GM19023 (cell line): ENCODE measurements around the gene TMEM38A.
"Not testable (repeated sequence)": the region's sequence is repeated elsewhere in the genome, so short reads cannot be mapped to it uniquely, and the experiment has no call there.

Experiments used
- ATAC-seq: cut with Tn5 transposase; IDR thresholded peaks from one replicate; pipeline ENCODE4 v1.9.1; 2021; ENCODE audit warnings: mild to moderate bottlenecking, moderate library complexity; ENCODE audit not compliant: unreplicated experiment

TMEM38A gene

DNA sequence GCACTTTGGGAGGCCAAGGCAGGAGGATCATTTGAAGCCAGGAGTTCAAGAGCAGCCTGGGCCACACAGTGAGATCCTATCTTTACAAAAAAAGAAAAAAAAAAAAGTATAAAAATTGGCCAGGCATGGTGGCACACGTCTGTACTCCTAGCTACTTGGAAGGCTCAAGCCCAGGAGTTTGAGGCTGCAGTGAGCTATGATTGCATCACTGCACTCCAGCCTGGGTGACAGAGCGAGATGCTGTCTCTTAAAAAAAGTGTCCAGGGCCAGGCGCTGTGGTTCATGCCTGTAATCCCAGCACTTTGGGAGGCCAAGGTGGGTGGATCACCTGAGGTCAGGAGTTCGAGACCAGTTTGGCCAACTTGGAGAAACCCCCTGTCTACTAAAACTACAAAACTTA is 12.9 kb downstream of the TMEM38A start:
- ATAC-seq: not testable (repeated sequence)

DNA sequence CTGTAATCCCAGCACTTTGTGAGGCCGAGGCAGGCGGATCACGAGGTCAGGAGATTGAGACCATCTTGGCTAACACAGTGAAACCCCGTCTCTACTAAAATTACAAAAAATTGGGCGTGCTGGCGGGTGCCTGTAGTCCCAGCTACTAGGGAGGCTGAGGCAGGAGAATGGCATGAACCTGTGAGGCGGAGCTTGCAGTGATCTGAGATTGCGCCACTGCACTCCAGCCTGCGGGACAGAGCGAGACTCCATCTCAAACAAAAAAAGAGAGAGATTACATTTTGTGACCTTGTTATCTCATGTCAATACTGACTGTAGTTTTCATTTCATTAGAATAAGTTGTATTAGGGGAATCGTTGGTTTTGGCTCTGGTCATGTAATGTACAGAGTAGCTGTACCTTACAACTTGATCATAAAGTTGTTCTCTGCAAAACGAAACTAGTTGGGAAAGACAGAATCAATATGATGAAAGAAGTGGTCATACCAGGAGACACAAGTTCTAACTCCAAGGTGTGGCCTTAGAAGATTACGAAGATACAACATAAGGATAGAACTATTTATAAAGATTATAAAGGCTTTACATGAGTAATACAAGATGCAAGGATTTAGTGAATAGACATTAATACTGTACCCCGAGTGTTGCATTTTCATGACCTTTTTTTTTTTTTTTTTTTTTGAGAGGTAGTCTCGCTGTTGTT is 15.3 kb downstream of the TMEM38A start:
- ATAC-seq: no peak

DNA sequence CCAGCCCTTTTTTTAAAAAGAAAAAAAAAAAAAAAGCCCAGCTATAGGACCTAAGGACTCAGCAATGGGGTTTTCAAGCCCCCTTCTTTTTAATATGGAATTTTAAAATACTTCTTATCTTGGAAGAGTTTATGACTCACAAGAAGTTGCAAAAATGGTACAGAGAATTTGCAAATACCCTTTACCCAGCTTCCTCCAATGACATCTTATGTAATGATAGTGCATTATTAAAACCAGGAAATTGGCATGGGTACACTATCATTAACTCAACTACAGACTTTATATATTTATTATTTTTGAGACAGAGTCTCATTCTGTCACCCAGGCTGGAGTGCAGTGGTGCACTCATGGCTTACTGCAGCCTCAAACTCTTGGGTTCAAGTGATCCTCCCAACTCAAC is 16.1 kb downstream of the TMEM38A start:
- no peak for ATAC-seq

DNA sequence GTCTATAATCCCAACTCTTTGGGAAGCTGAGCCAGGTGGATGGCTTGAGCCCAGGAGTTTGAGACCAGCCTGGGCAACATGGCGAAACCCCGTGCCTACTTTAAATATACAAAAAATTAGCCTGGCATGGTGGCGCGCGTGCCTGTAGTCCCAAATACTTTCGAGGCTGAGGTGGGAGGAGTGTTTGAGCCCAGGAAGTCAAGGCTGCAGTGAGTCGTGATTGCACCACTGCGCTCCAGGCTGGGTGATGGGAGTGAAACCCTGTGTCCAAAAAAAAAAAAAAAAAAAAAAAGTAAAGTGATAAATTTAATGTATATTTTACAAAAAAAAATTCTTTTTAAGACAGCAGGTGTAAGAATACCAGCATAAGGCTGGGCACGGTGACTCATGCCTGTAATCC is 17.6 kb downstream of the TMEM38A start:
- ATAC-seq: no peak

DNA sequence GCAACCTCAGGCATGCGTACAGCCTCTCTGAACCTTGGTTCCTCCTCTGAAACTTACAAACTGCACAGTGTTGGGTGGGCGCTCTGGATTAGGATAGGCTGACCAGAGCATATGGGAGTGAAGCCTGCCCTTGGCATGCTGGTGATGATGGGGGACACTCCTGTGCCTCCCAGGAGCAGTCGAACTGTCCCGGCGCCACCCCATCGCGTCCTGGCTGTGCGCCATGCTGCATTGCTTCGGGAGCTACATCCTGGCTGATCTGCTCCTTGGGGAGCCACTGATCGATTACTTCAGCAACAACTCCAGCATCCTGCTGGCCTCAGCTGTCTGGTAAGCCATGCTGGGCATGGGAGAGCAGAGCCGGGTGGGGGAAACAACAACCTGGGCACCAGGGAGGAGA is 18.9 kb downstream of the TMEM38A start:
- no peak for ATAC-seq

DNA sequence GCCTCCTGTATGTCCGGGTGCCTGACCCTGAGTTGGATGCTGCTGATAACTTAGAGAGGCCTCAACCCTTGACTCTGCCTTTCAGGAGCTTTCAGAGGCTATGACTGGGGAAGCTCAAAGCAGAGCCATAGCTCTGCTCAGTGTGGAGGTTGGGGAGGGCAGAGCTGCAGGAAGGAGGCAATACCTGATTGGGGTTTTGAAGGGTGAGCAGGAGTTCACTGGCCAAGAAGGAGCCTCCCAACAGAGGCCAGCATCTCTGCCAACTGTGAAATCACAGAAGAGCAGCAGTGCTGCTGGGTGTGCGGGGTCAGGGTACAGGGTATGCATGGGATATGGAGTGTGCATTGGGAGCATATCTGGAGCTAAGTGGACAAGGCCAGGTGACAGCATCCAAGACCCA is 21.6 kb downstream of the TMEM38A start:
- no peak for ATAC-seq

DNA sequence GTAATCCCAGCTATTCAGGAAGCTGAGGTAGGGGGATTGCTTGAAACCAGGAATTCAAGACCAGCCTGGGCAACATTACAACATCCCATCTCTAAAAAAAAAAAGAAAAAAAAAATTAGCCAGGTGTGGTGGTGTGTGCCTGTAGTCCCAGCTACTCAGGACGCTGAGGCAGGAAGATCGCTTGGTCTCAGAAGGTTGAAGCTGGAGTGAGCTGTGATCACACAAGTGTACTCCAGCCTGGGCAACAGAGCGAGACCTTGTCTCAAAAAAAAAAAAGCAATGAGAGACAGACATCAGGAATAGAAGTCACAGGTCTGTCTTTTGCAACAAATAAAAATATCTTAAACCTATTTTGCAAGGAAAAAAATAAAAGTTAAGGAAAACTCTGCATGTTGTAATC is 23.3 kb downstream of the TMEM38A start:
- no peak for ATAC-seq

DNA sequence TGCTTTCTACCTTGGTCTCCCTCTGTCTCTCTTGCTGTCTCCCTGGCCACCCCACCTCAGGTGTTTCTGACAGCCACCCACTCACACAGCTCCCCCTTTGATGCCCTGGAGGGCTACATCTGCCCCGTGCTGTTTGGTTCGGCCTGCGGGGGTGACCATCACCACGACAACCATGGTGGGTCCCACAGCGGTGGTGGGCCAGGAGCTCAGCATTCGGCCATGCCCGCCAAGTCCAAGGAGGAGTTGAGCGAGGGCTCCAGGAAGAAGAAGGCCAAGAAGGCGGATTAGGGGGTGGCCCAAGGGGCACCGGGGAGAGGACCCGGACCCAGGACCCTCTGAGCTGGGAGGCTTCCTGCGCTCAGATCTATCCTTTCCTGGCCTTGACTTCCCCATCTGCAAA is 27.1 kb downstream of the TMEM38A start:
- ATAC-seq: no peak

DNA sequence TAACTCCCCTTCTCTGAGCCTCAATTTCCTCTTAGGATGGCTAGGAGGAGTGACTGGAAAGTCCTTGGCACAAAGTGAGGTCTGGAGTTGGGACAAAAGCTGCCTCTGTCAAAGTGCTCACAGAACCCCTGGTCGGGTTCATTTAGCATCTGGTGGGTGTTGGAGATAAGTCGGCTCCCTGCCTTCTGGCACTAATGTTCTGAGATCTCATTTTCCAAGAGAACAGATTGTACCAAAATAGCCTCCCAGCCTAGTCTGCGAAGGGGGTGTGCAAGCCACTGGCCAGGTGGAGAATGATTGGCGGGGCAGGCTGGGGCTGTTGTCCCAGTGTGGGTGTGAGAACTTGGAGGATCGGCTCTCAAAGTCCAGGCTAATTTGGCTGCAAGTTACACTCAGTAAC is 38.0 kb downstream of the TMEM38A start:
- no peak for ATAC-seq

DNA sequence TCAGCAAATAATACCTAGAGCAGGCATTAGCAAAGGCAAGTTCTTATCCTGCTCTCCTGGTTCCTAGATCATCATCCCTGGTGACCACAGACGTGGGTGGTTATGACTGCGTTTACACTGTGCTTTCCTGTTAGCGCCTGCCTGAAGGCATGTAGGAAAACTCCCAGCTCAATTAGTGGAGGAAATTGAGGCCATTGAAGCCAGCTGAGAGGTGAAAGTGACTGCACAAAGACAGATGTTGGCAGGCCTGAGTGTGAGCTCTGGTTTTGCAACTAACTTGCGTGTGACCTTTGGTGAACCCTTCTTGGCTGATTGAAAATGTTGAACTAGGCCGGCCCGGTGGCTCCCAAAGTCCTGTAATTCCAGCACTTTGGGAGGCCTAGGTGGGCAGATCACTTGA is 41.2 kb downstream of the TMEM38A start:
- ATAC-seq: no peak

DNA sequence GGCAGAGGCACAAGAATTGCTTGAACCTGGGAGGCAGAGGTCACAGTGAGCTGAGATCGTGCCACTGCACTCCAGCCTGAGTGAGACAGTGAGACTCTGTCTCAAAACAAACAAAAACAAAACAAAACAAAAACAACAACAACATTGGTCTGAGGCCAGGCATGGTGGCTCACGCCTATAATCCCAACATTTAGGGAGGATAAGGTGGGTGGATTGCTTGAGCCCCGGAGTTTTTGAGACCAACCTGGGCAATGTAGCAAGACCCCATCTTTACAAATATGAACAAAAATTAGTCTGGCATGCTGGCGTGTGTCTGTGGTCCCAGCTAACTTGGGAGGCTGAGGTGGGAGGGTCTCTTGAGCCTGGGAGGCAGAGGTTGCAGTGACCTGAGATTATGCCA is 42.7 kb downstream of the TMEM38A start:
- ATAC-seq: no peak

DNA sequence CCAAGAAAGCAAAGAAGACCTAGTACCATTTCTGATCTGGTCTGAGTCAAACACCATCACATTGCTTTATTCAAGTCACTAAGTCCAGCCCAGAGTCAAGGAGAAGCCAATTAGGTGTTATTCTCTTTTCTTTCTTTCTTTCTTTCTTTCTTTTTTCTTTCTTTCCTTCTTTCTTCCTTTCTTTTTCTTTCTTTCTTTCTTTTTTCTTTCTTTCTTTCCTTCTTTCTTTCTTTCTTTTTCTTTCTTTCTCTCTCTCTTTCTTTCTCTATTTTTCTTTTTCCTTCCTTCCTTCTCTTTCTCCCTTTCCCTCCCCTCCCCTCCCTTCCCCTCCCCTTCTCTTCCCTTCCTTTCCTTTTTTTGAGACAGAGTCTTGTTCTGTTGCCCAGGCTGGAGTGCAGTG is 49.9 kb downstream of the TMEM38A start:
- ATAC-seq: not testable (repeated sequence)

DNA sequence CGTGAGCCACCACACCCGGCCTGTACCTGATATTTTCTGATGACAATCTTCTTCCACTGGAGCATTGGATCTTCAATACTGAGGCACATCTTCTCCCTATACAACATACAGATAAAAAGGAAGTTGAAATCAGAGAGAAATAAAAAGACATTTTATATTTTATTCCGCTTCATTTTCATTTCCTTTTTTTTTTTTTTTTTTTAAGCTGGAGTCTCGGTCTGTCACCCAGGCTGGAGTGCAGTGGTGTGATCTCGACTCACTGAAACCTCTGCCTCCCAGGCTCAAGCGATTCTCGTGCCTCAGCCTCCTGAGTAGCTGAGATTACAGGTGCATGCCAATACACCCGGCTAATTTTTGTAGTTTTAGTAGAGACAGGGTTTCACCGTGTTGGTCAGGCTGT is 51.4 kb downstream of the TMEM38A start:
- not testable (repeated sequence) for ATAC-seq

DNA sequence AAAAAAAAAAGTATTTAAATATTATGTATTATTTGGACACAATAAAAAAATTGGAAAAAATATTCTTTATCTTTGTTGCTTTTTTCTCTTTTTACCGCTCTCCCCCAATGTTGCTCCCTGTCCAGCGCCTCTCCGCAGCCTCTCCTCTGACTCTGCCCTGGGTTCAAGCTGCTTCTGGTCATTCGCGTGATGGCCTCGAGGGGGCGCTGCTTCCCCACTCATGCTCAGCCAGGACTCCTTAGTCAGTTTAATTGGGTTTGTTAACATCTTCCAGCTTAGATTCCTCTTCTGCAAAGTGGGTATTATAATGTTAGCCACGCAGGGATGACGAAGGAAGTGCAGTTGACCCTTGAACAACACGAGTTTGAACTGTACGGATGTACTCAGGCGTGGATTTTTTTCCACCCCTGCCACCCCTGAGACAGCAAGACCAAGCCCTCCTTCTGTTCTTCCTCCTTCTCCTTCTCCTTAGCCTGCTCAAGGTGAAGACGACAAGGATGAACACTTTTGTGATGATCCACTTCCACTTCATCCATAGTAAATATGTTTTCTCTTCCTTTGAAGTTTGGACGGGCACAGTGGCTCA is 53.9 kb downstream of the TMEM38A start:
- ATAC-seq: no peak

DNA sequence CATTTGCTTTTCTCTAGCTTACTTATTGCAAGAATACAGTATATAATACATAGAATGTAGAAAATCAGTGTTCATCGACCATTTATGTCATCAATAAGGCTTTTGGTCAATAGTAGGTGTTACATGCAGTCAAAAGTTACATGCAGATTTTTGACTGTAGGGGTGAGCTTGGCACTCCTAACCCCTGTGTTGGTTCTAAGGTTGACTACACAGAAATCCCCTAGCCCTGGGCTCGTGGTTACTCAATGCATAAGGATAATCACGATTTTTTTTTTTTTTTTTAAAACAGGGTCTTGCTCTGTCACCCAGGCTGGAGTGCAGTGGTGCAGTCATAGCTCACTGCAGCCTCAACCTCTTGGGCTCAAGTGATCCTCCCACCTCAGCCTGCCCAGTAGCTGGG is 54.7 kb downstream of the TMEM38A start:
- ATAC-seq: no peak

DNA sequence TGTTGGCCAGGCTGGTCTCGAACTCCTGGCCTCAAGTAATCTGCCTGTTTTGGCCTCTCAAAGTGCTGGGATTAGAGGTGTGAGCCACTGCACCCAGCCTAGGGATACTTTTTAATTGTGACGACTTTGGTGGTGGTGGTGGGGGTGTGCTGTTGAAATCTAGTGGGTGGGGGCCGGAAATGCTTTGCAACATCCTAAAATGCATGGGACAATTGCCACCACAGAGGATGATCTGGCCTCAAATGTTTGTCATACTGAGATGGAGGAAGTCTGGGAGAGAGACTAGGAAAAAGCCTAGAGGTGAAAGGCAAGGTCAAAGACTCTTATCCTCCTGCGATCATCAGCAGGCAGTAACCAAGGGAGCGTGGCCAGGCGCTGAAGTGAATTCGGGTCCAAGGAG is 60.1 kb downstream of the TMEM38A start:
- ATAC-seq: no peak

DNA sequence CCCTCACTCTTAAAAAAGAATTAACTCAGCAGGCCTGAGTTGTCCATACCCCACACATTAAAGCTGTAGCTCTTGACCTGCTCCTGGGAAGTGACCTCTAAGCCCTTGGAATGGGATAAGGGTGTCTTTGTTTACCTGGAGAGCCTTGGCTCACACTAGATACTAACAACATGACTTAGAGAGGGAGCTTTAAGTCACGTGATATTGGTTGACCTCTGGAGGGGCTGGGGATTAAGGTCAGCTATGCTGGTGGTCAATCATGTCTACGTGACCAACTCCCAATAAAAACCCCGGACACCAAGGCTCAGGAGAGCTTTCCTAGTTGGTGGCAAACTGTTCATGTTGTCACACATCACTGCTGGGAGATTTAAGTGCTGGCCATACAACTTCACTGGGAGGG is 61.7 kb downstream of the TMEM38A start:
- no peak for ATAC-seq

DNA sequence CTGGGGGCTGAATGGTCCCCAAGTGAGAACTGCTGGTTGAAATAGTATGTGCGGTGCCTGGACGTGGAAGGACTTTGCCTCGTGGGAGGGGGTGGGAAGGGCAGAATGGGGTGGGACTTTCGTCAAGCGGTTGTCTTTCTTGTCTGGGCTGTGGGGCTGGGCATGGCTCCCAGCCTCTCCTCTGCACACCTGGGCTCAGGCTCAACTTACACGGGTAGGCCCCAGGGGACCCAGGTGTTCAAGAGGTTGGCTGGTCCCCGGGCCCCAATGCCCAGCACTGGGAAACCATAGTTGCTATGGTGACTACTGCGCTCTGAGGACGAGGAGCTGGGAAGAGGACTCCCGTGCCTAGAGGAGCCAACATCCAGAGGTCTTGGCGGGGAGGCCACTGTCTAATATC is 66.0 kb downstream of the TMEM38A start:
- no peak for ATAC-seq

DNA sequence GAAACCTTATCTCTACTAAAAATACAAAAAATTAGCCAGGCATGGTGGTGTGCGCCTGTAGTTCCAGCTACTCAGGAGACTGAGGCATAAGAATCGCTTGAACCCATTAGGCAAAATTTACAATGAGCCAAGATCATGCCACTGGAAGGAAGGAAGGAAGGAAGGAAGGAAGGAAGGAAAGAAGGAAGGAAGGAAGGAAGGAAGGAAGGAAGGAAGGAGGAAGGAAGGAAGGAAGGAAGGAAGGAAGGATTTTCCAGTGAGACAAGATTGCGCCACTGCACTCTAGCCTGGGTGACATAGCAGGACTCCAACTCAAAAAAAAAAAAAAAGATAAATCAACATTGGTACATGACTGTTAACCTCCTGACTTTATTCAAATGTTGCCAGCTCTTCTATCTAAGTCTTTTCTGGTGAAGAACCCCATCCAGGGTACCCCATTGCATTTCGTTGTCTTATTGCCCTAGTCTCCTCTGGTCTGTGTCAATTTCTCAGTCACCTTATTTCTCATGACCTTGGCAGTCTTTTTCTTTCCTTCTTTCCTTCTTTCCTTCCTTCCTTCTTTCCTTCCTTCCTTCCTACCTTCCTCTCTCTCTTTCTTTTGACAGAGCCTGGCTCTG is 74.8 kb downstream of the TMEM38A start:
- ATAC-seq: not testable (repeated sequence)

DNA sequence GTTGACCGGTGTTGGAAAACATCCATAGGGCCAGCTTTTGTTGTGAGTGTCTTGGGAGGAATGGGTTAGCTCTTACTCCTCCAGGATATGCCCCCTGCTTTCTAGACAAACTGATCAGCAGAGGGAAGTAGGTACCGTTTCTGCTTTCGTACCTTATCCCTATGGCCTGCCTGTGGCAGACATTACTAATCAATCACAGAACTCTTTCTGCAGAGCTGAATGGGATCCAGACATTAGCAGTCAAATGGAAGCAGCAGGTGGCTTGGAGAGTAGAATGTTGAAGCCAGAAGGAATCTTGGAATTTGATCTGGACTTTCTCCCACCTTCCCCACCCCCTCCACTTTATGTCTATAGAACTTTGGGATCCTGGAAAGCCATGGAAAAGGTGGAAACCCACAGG is 75.8 kb downstream of the TMEM38A start:
- no peak for ATAC-seq

DNA sequence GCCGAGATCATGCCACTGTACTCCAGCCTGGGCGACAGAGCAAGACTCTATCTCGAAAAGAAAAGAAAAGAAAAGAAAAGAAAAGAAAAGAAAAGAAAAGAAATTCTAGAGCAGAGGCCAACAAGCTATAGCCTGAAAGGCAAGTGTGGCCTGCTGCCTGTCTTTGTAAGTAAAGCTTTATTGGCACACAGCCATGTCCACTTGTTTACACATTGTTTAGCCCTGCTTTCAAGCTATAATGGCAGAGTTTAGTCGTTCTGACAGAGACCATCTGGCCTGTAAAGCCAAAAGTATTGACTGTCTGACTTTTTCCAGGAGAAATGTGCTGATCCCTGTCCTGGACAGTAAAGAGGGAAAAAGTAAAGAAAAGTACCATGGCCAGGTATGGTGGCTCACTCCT is 77.0 kb downstream of the TMEM38A start:
- ATAC-seq: no peak

DNA sequence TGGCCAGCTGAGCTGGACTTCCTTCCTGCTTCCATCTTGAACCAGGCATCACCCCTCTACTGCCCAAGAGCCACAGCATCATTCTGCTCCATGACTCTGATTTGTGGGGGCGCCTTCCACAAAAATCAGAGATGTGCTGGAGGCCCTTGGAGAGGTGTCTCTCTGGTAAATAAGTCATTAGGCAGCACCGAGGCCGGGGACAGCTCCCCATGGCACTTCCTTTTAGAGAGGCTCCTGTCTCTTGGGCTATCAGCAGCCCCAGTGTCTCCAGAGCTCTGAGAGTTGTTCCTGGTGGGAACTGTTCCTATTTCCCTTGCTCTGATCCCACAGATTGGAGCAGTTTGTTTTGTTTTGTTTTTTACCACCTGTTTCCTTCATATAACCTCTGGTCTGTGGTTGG is 78.6 kb downstream of the TMEM38A start:
- ATAC-seq: no peak
